Esophagus squamous epithelium (tissue), 5 donors: ENCODE measurements around the gene LRRC4. TPM values are rescaled to one million over a fixed set of nuclear protein-coding genes. Genes with fewer than 3 reads are reported as not detected.

Experiments used
- DNase-seq: peaks from one replicate; lab custom pipeline; 2025; lab: John Stamatoyannopoulos, UW
- H3K27ac ChIP-seq, 4 donors: fragments of 200-600 bp; sonication (generic); one replicate each; pipeline ENCODE4 v1.5.1; 2016 to 2019; ENCODE audit warnings: mild to moderate bottlenecking in 1 of 4
- H3K27me3 ChIP-seq, 4 donors: fragments of 200-600 bp; sonication (generic); 1 replicate in 3 of 4; 2 replicates in 1 of 4; pipeline versions ENCODE4 v1.5.1 to v1.6.0; 2017 to 2021; ENCODE audit warnings: antibody characterized with exemption in 1 of 4
- H3K36me3 ChIP-seq, 3 donors: fragments of 200-600 bp; sonication (generic); one replicate each; pipeline ENCODE4 v1.5.1; 2016 to 2019
- H3K4me1 ChIP-seq, 3 donors: fragments of 200-600 bp; sonication (generic); one replicate each; pipeline ENCODE4 v1.5.1; 2017 to 2019
- H3K4me3 ChIP-seq, 4 donors: fragments of 200-600 bp; sonication (generic); 1 replicate in 3 of 4; 2 replicates in 1 of 4; pipeline ENCODE4 v1.5.1; 2016 to 2019; ENCODE audit warnings: mild to moderate bottlenecking in 2 of 4, moderate library complexity in 1 of 4
- H3K9me3 ChIP-seq, 3 donors: fragments of 200-600 bp; sonication (generic); one replicate each; pipeline ENCODE4 v1.5.1; 2016 to 2019
- CTCF ChIP-seq, 6 experiments: fragments of 450-650 bp in 4 of 6; fragments of 200-600 bp in 2 of 6; sonication (generic) in 2 of 6; IDR thresholded peaks; one replicate each; pipeline ENCODE4 v1.5.1; 2016 to 2019; ENCODE audit warnings: antibody characterized with exemption in 6 of 6, mild to moderate bottlenecking in 4 of 6, moderate library complexity in 4 of 6
- POLR2A ChIP-seq, 4 donors: fragments of 450-650 bp; IDR thresholded peaks; one replicate each; pipeline ENCODE4 v1.6.1; 2017; ENCODE audit warnings: antibody characterized with exemption in 4 of 4, mild to moderate bottlenecking in 4 of 4, moderate library complexity in 3 of 4
- WGBS, 2 donors: methylation state at CpG; one replicate each; pipeline ENCODE4 v1.1.5; 2018; 5-methylcytosine and 5-hydroxymethylcytosine counted together
- intact Hi-C: fragments of 100-400 bp; cut with DNase I; formaldehyde crosslinking; loops from one replicate; pipeline ENCODE4 v1.15.0; 2022
- total RNA-seq, 4 donors: library from RNA; depleted of rRNA; stranded (reverse); fragments of >200 nt; gene quantifications; one replicate each; pipeline ENCODE4 v1.1.0, GENCODE V29; 2016
- donor health status: DM: yes; HTN: yes; CAD: no.

Gene LRRC4
- total RNA-seq, 4 donors from 2014 or later: 2.9 to 11.1 (median 6.5) TPM

- peaks cover 15 to 58% (median 20%) of the 10 kb centered on the region in 3 donors for H3K4me1 ChIP-seq
- H3K27me3 ChIP-seq: peaks cover 0 to 23% (median 0%) of the 10 kb centered on the region in 4 donors
- H3K36me3 ChIP-seq: peaks cover 0 to 19% (median 0%) of the 10 kb centered on the region in 3 donors
- TF ChIP-seq CTCF (IDR thresholded peaks at IDR 0.05) (no peak), POLR2A (IDR thresholded peaks at IDR 0.05) (no peak)
- no peak overlapping the region for H3K4me3 ChIP-seq
- no peaks in the 10 kb centered on the region for H3K9me3 ChIP-seq
- 93 to 94% methylated on average over 13 to 17 of the region's 17 CpGs for WGBS, 2 donors
- no peak overlapping the region for H3K27ac ChIP-seq
- intact Hi-C loops: no loop called here
- DNase-seq: no peak
Measured at GRCh38 chr7:128029405-128029995, 1.7 kb downstream of the LRRC4 start.

- Histone ChIP-seq H3K4me3 (no peak overlapping the region), H3K4me1 (peaks cover 13 to 61% (median 23%) of the 10 kb centered on the region in 3 donors), H3K27ac (peak overlapping the region in 1 of 4 donors; percentile 25), H3K9me3 (no peaks in the 10 kb centered on the region), H3K27me3 (peaks cover 0 to 15% (median 0%) of the 10 kb centered on the region in 4 donors), H3K36me3 (peaks cover 0 to 26% (median 0%) of the 10 kb centered on the region in 3 donors)
- TF ChIP-seq CTCF (IDR thresholded peaks at IDR 0.05) (no peak), POLR2A (IDR thresholded peaks at IDR 0.05) (no peak)
- intact Hi-C loops: no loop called here
- 33 to 73% methylated on average over 3 to 4 of the region's 4 CpGs for WGBS, 2 donors
- DNase-seq: no peak
Measured at GRCh38 chr7:128027485-128027980, 3.7 kb downstream of the LRRC4 start.

- TF ChIP-seq POLR2A (IDR thresholded peaks at IDR 0.05) (no peak), CTCF (IDR thresholded peaks at IDR 0.05) (no peak)
- H3K9me3 ChIP-seq: no peaks in the 10 kb centered on the region
- H3K27ac ChIP-seq: peak overlapping the region in 1 of 4 donors; percentile 25
- DNase-seq: no peak
- peaks cover 11 to 62% (median 30%) of the 10 kb centered on the region in 3 donors for H3K4me1 ChIP-seq
- intact Hi-C loops: no loop called here
- H3K27me3 ChIP-seq: peaks cover 0 to 10% (median 0%) of the 10 kb centered on the region in 4 donors
- H3K36me3 ChIP-seq: peaks cover 0 to 26% (median 0%) of the 10 kb centered on the region in 3 donors
- no peak overlapping the region for H3K4me3 ChIP-seq
- WGBS, 2 donors: 54 to 67% methylated on average over 1 to 2 of the region's 2 CpGs
Measured at GRCh38 chr7:128026551-128026950, 4.7 kb downstream of the LRRC4 start.

- Histone ChIP-seq H3K27me3 (peaks cover 0 to 5% (median 0%) of the 10 kb centered on the region in 4 donors), H3K9me3 (no peaks in the 10 kb centered on the region), H3K4me3 (no peak overlapping the region), H3K4me1 (peaks cover 15 to 65% (median 29%) of the 10 kb centered on the region in 3 donors), H3K27ac (no peak overlapping the region), H3K36me3 (peaks cover 0 to 28% (median 0%) of the 10 kb centered on the region in 3 donors)
- 50 to 91% methylated on average over 2 of the region's 2 CpGs for WGBS, 2 donors
- no peak for DNase-seq
- TF ChIP-seq POLR2A (IDR thresholded peaks at IDR 0.05): no peak
- no peak for TF ChIP-seq CTCF (IDR thresholded peaks at IDR 0.05)
- intact Hi-C loops: no loop called here
Measured at GRCh38 chr7:128025819-128026218, 5.4 kb downstream of the LRRC4 start.

- 49 to 63% methylated on average over 6 of the region's 6 CpGs for WGBS, 2 donors
Measured at GRCh38 chr7:128025380-128025779, 5.9 kb downstream of the LRRC4 start.

More at GRCh38 chr7:128025380-128025779, 5.9 kb downstream of the LRRC4 start:
- no peak overlapping the region for H3K27ac ChIP-seq
- H3K4me1 ChIP-seq: peaks cover 11 to 64% (median 24%) of the 10 kb centered on the region in 3 donors
- TF ChIP-seq POLR2A (IDR thresholded peaks at IDR 0.05) (no peak), CTCF (IDR thresholded peaks at IDR 0.05) (no peak)
- H3K27me3 ChIP-seq: peaks cover 0 to 2% (median 0%) of the 10 kb centered on the region in 4 donors
- no peak for DNase-seq
- H3K9me3 ChIP-seq: no peaks in the 10 kb centered on the region
- H3K36me3 ChIP-seq: peaks cover 0 to 32% (median 0%) of the 10 kb centered on the region in 3 donors
- no peak overlapping the region for H3K4me3 ChIP-seq
- intact Hi-C loops: no loop called here
